MM.1S (cell line): ENCODE measurements around the gene ANKS1B.

ENCODE experiments used
- EZH2 ChIP-seq: fragments of 300-600 bp; sonication (generic); optimal IDR thresholded peaks from 2 replicates; pipeline ENCODE3; 2017; ENCODE audit warnings: low read depth, mild to moderate bottlenecking, antibody characterized with exemption, low read length, mixed read lengths
- EZH2phosphoT487 ChIP-seq: fragments of 300-600 bp; sonication (generic); IDR thresholded peaks from 2 replicates; pipeline ENCODE4 v1.6.1; 2018; ENCODE audit warnings: antibody characterized with exemption, low read length

DNA sequence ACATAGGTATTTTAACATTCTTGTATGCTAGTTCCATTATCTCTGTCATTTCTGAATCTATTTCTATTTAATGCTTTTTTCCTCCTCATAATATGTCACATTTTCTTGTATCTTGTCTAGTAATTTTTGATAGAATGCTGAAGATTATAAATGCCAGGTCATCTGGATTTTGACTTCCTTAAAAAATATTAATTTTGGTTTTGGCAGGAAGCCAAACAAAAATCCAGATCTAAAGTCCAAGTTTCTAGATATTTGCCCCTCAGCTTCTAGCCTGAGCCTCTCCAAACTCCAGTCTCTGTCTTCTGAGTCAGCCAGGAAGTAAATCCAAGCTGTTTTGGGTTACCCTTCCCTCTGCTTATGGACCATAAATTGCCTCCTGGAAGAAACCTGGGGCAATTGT lies 1004.2 kb downstream of the ANKS1B start:
- TF ChIP-seq EZH2phosphoT487 (no peak), EZH2 (no peak)
